ENCODE results near the gene SULF2. TPM values are rescaled to one million over a fixed set of nuclear protein-coding genes. Genes with fewer than 3 reads are reported as not detected.

SULF2 gene
- total and polyA plus RNA-seq, 2 of the 13 experiments (the other 11 are each of a cell fraction or from before 2014, with no cell fraction given): 7.2 to 50.9 TPM

GRCh38 chr20:47790580-47790965, 5.3 kb upstream of the SULF2 start:
- no peak overlapping the region for H3K9ac ChIP-seq (ENCODE audit: insufficient read depth, low read depth, low read length)
- FAIRE-seq (no peak), DNase-seq (ENCODE audit: low spot score) (no peak), ATAC-seq (no peak)
- no peaks in the 10 kb centered on the region for H3K9me3 ChIP-seq (ENCODE audit: low read length)
- H4K20me1 ChIP-seq (ENCODE audit: insufficient read depth, low read length): no peaks in the 10 kb centered on the region
- H3K4me3 ChIP-seq (replicated peaks in 1 of 3; ENCODE audit: insufficient read depth in 1 of 3, low read depth in 2 of 3, low read length in 3 of 3): no peak overlapping the region
- H3K27me3 ChIP-seq (ENCODE audit: control insufficient read depth in 1 of 2, insufficient read depth in 2 of 2, low read length in 2 of 2): peaks cover 2 to 51% of the 10 kb centered on the region in 2 experiments; a peak in 4 of 5 replicates
- CTCF ChIA-PET (ENCODE audit: low intra/inter-chr PET ratio, low total read pairs): no interaction called here
- H3K79me2 ChIP-seq (ENCODE audit: insufficient read depth, low read length): no peaks in the 10 kb centered on the region
- H3K36me3 ChIP-seq (replicated peaks in 1 of 2; ENCODE audit: control insufficient read depth in 1 of 2, insufficient read depth in 2 of 2, low read length in 2 of 2): no peaks in the 10 kb centered on the region
- in situ Hi-C loops (cut with HindIII; ENCODE audit: extremely low pct_ligation_motif_present, low pct_unique_long_range_greater_than_20kb): no loop called here
- POLR2A ChIA-PET: no interaction called here
- intact Hi-C loops (cut with micrococcal nuclease; ENCODE audit: unreplicated experiment): no loop called here
- H2AFZ ChIP-seq (ENCODE audit: low read length): no peak overlapping the region
- BruUV-seq (replicated peaks): no TSS peak
- H3K27ac ChIP-seq (ENCODE audit: extremely low read length, insufficient read depth, low read length): no peak overlapping the region
- H3K4me2 ChIP-seq (ENCODE audit: low read depth, low read length): no peak overlapping the region
- peaks cover 14% of the 10 kb centered on the region for H3K4me1 ChIP-seq (ENCODE audit: insufficient read depth, low read length)
- TF ChIP-seq NFIB (CRISPR knock-in tag; IDR thresholded peaks at IDR 0.05; ENCODE audit: borderline replicate concordance): no peak
- no peak for TF ChIP-seq ZNF282 (IDR thresholded peaks at IDR 0.05; ENCODE audit: partially characterized antibody)
- 33% methylated on average over 5 of the region's 5 CpGs for WGBS (ENCODE audit: low lambda C conversion rate)

GRCh38 chr20:47789764-47790579, 4.7 kb upstream of the SULF2 start:
- in situ Hi-C loops (cut with HindIII; ENCODE audit: extremely low pct_ligation_motif_present, low pct_unique_long_range_greater_than_20kb) (loop anchor here (5.0 kb wide), 1 partner anchor 832 kb away; no protein-coding TSS in a partner anchor), intact Hi-C loops (cut with micrococcal nuclease; ENCODE audit: unreplicated experiment) (loop anchor here (5.0 kb wide), 1 partner anchor 182 kb away; no protein-coding TSS in a partner anchor)
- CTCF ChIA-PET (ENCODE audit: low intra/inter-chr PET ratio, low total read pairs): no interaction called here
- FAIRE-seq (no peak), DNase-seq (ENCODE audit: low spot score) (no peak), ATAC-seq (no peak)
- TF ChIP-seq ZNF580 (CRISPR knock-in tag; IDR thresholded peaks at IDR 0.05; ENCODE audit: borderline replicate concordance, low read depth): no peak
- no peak for TF ChIP-seq ZNF18 (CRISPR knock-in tag; IDR thresholded peaks at IDR 0.05; ENCODE audit: insufficient replicate concordance)
- no peak for TF ChIP-seq MED8 (CRISPR knock-in tag; IDR thresholded peaks at IDR 0.05; ENCODE audit: insufficient replicate concordance)
- TF ChIP-seq ZNF670 (CRISPR knock-in tag; IDR thresholded peaks at IDR 0.05; ENCODE audit: borderline replicate concordance): no peak
- TF ChIP-seq ZNF562 (CRISPR knock-in tag; IDR thresholded peaks at IDR 0.05; ENCODE audit: borderline replicate concordance): no peak
- no peak for TF ChIP-seq ZNF337 (CRISPR knock-in tag; IDR thresholded peaks at IDR 0.05; ENCODE audit: borderline replicate concordance, low read depth)
- no peak for TF ChIP-seq KDM5A (IDR thresholded peaks at IDR 0.05; ENCODE audit: borderline replicate concordance, low read length)
- TF ChIP-seq TFDP2 (CRISPR knock-in tag; IDR thresholded peaks at IDR 0.05): no peak
- no peak for TF ChIP-seq ZNF589 (CRISPR knock-in tag; conservative IDR thresholded peaks at IDR 0.05)
- no peaks in the 10 kb centered on the region for H3K36me3 ChIP-seq (replicated peaks in 1 of 2; ENCODE audit: control insufficient read depth in 1 of 2, insufficient read depth in 2 of 2, low read length in 2 of 2)
- no peaks in the 10 kb centered on the region for H3K9me3 ChIP-seq (ENCODE audit: low read length)
- WGBS (ENCODE audit: low lambda C conversion rate): 22% methylated on average over 10 of the region's 10 CpGs
- POLR2A ChIA-PET: no interaction called here
- no peak overlapping the region for H3K9ac ChIP-seq (ENCODE audit: insufficient read depth, low read depth, low read length)
- H2AFZ ChIP-seq (ENCODE audit: low read length): no peak overlapping the region
- no peaks in the 10 kb centered on the region for H3K79me2 ChIP-seq (ENCODE audit: insufficient read depth, low read length)
- H4K20me1 ChIP-seq (ENCODE audit: insufficient read depth, low read length): no peaks in the 10 kb centered on the region
- peaks cover 14% of the 10 kb centered on the region for H3K4me1 ChIP-seq (ENCODE audit: insufficient read depth, low read length)
- no TSS peak for BruUV-seq (replicated peaks)
- H3K27me3 ChIP-seq (ENCODE audit: control insufficient read depth in 1 of 2, insufficient read depth in 2 of 2, low read length in 2 of 2): peaks cover 2 to 49% of the 10 kb centered on the region in 2 experiments; a peak in 4 of 5 replicates
- H3K27ac ChIP-seq (ENCODE audit: extremely low read length, insufficient read depth, low read length): no peak overlapping the region
- H3K4me3 ChIP-seq (replicated peaks in 1 of 3; ENCODE audit: insufficient read depth in 1 of 3, low read depth in 2 of 3, low read length in 3 of 3): no peak overlapping the region
- H3K4me2 ChIP-seq (ENCODE audit: low read depth, low read length): no peak overlapping the region

All from HepG2 (cell line).